OCI-LY1 (cell line): Measurements from ENCODE around the gene APOBEC4.

Experiments used
- H2AFZ ChIP-seq: fragments of 200-600 bp; sonication (generic), shearing (Covaris generic); 2 replicates; pipeline ENCODE4 v1.6.0; 2014; ENCODE audit warnings: antibody characterized with exemption, mild to moderate bottlenecking, low read length
- H3F3A ChIP-seq: fragments of 200-600 bp; sonication (generic), shearing (Covaris generic); 2 replicates; pipeline ENCODE4 v1.6.0; 2014; ENCODE audit warnings: mild to moderate bottlenecking, antibody characterized with exemption, low read length, moderate library complexity; ENCODE audit not compliant: insufficient read depth
- H3K27ac ChIP-seq: fragments of 200-600 bp; sonication (generic); 2 replicates; pipeline ENCODE4 v1.5.1; 2014; ENCODE audit warnings: low read length, mixed run types, mild to moderate bottlenecking, low read depth; ENCODE audit not compliant: poor library complexity, severe bottlenecking
- H3K27me3 ChIP-seq: fragments of 200-600 bp; sonication (generic); 2 replicates; pipeline ENCODE4 v1.6.0; 2014; ENCODE audit warnings: antibody characterized with exemption, mild to moderate bottlenecking, low read length, moderate library complexity; ENCODE audit not compliant: insufficient read depth
- H3K36me3 ChIP-seq: fragments of 200-600 bp; sonication (generic); 2 replicates; pipeline ENCODE4 v1.6.1; 2014; ENCODE audit warnings: mild to moderate bottlenecking, antibody characterized with exemption, low read length, moderate library complexity, mixed read lengths; ENCODE audit not compliant: insufficient read depth
- H3K4me1 ChIP-seq: fragments of 200-600 bp; sonication (generic); 2 replicates; pipeline ENCODE4 v1.5.1; 2014; ENCODE audit warnings: mild to moderate bottlenecking, low read length, moderate library complexity; ENCODE audit not compliant: insufficient read depth, severe bottlenecking
- H3K4me2 ChIP-seq: fragments of 200-600 bp; sonication (generic), shearing (Covaris generic); 2 replicates; pipeline ENCODE4 v1.6.1; 2014; ENCODE audit warnings: low read length
- H3K4me3 ChIP-seq: fragments of 200-600 bp; sonication (generic); 2 replicates; pipeline ENCODE4 v1.5.1; 2014; ENCODE audit warnings: low read length, low read depth, mild to moderate bottlenecking, mixed read lengths; ENCODE audit not compliant: poor library complexity, severe bottlenecking
- H3K79me2 ChIP-seq: fragments of 200-600 bp; shearing (Covaris generic); 2 replicates; pipeline ENCODE4 v1.6.1; 2016; ENCODE audit warnings: mixed run types, low read length, mixed read lengths; ENCODE audit not compliant: insufficient read depth
- H3K9ac ChIP-seq: fragments of 200-600 bp; sonication (generic), shearing (Covaris generic); 2 replicates; pipeline ENCODE4 v1.6.1; 2014; ENCODE audit warnings: mild to moderate bottlenecking, low read length, mixed read lengths
- H3K9me2 ChIP-seq: fragments of 200-600 bp; sonication (generic), shearing (Covaris generic); 2 replicates; pipeline ENCODE4 v1.6.1; 2014; ENCODE audit warnings: low read depth, mild to moderate bottlenecking, low read length, mixed read lengths
- H3K9me3 ChIP-seq: fragments of 200-600 bp; shearing (Covaris generic); 2 replicates; pipeline ENCODE4 v1.6.1; 2014; ENCODE audit warnings: low read length, mixed read lengths
- H4K20me1 ChIP-seq: fragments of 200-600 bp; sonication (generic), shearing (Covaris generic); 2 replicates; pipeline ENCODE4 v1.6.0; 2016; ENCODE audit warnings: mild to moderate bottlenecking, low read length; ENCODE audit not compliant: insufficient read depth
- EZH2 ChIP-seq: fragments of 200-600 bp; sonication (generic), shearing (Covaris generic); IDR thresholded peaks from 2 replicates; pipeline ENCODE4 v1.8.0; 2017; ENCODE audit warnings: borderline replicate concordance, mixed run types, mild to moderate bottlenecking, antibody characterized with exemption, low read length, moderate library complexity, mixed read lengths
- TF ChIP-seq, protein P1 (sequence below): fragments of 200-600 bp; sonication (generic), shearing (Covaris generic); IDR thresholded peaks from 2 replicates; pipeline ENCODE4 v1.5.1; 2017; ENCODE audit warnings: mild to moderate bottlenecking, antibody characterized with exemption, low read length, moderate library complexity, mixed read lengths

APOBEC4 gene

GRCh38 chr1:183676586-183677189 is 23.6 kb upstream of the APOBEC4 start:
- H3K4me1 ChIP-seq, result no peaks in the 10 kb centered on the region
- H3K79me2 ChIP-seq, result no peaks in the 10 kb centered on the region
- no peaks in the 10 kb centered on the region for H3K9me3 ChIP-seq
- H3K36me3 ChIP-seq, result no peaks in the 10 kb centered on the region
- no peak overlapping the region for H3K27ac ChIP-seq
- no peaks in the 10 kb centered on the region for H3K9me2 ChIP-seq
- H3K4me3 ChIP-seq, result no peak overlapping the region
- H3F3A ChIP-seq, result no peaks in the 10 kb centered on the region
- TF ChIP-seq, protein P1, sequence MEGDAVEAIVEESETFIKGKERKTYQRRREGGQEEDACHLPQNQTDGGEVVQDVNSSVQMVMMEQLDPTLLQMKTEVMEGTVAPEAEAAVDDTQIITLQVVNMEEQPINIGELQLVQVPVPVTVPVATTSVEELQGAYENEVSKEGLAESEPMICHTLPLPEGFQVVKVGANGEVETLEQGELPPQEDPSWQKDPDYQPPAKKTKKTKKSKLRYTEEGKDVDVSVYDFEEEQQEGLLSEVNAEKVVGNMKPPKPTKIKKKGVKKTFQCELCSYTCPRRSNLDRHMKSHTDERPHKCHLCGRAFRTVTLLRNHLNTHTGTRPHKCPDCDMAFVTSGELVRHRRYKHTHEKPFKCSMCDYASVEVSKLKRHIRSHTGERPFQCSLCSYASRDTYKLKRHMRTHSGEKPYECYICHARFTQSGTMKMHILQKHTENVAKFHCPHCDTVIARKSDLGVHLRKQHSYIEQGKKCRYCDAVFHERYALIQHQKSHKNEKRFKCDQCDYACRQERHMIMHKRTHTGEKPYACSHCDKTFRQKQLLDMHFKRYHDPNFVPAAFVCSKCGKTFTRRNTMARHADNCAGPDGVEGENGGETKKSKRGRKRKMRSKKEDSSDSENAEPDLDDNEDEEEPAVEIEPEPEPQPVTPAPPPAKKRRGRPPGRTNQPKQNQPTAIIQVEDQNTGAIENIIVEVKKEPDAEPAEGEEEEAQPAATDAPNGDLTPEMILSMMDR, result no peak
- no peak for TF ChIP-seq EZH2
- no peak overlapping the region for H3K4me2 ChIP-seq
- H3K9ac ChIP-seq, result no peak overlapping the region
- H3K27me3 ChIP-seq, result no peaks in the 10 kb centered on the region
- H2AFZ ChIP-seq, result no peak overlapping the region
- H4K20me1 ChIP-seq, result no peaks in the 10 kb centered on the region

DNA sequence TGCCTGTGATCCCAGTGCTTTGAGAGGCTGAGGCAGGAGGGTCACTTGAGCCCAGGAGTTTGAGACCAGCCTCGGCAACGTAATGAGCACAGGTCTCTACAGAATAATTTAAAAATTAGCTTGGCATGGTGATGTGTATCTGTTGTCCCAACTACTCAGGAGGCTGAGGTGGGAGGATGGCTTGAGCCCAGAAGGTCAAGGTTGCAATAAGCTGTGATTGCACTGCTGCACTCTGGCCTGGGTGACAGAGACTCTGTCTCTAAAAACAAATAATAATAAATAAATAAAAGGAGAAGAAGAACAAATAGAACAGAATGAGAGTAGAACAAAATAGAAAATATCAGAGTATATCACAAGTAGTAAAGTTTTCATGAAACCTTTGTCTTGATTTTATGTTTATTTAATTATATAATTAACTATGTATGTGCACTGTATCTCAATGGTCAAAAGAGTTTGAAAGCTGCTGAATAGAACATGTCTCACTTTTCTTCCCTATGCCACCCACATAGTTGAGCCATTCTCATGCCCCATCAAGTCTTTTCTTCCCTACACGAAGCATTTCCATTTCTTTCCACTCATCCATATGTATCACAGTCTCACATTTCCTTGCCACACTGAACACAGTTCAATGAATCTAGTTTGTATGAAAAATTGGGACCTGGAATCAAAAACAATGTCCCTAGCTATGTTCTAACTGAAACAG is 22.9 kb upstream of the APOBEC4 start:
- Histone ChIP-seq H3K4me1 (no peaks in the 10 kb centered on the region), H3K4me2 (no peak overlapping the region), H3K27me3 (no peaks in the 10 kb centered on the region), H3K79me2 (no peaks in the 10 kb centered on the region), H2AFZ (no peak overlapping the region), H3K9me3 (no peaks in the 10 kb centered on the region), H3K27ac (no peak overlapping the region), H4K20me1 (no peaks in the 10 kb centered on the region), H3K4me3 (no peak overlapping the region), H3K9me2 (no peaks in the 10 kb centered on the region), H3K36me3 (no peaks in the 10 kb centered on the region), H3K9ac (no peak overlapping the region), H3F3A (no peaks in the 10 kb centered on the region)
- TF ChIP-seq, protein P1, result no peak
- no peak for TF ChIP-seq EZH2

DNA sequence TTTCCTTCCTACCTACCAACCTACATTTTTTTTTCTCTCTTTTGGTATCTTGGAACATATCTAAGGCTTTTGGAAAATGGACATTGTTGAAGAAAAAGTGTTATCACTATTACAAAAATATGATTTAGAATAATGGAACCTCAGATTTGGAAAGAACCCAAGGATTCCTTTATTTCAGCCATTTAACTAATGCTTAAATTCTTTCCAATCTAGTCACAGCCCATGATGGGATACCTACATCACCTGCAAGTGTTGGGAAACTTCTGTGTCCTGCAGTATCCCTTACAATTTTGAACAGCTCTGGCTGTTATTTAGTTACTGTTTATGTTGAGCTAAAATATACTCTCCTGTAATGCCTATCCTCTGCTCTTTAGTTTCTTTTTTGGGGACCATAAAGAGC is 22.3 kb upstream of the APOBEC4 start:
- H3F3A ChIP-seq, result no peaks in the 10 kb centered on the region
- no peak overlapping the region for H3K4me3 ChIP-seq
- H3K79me2 ChIP-seq, result no peaks in the 10 kb centered on the region
- H3K9ac ChIP-seq, result no peak overlapping the region
- no peaks in the 10 kb centered on the region for H3K4me1 ChIP-seq
- no peak overlapping the region for H2AFZ ChIP-seq
- H3K27ac ChIP-seq, result no peak overlapping the region
- TF ChIP-seq EZH2, result no peak
- TF ChIP-seq, protein P1, result no peak
- H3K36me3 ChIP-seq, result no peaks in the 10 kb centered on the region
- no peak overlapping the region for H3K4me2 ChIP-seq
- no peaks in the 10 kb centered on the region for H4K20me1 ChIP-seq
- no peaks in the 10 kb centered on the region for H3K9me2 ChIP-seq
- H3K27me3 ChIP-seq, result no peaks in the 10 kb centered on the region
- H3K9me3 ChIP-seq, result no peaks in the 10 kb centered on the region
